Neural cell (in vitro differentiated cells): ENCODE results near the gene BAG5. TPM values are rescaled to one million over a fixed set of nuclear protein-coding genes. Genes with fewer than 3 reads are reported as not detected.

Experiments
- H2AFZ ChIP-seq: fragments of 200-600, 300-800 bp; sonication (generic), shearing (Covaris generic); 2 replicates; pipeline ENCODE4 v1.6.0; 2014; ENCODE audit warnings: low read depth, mild to moderate bottlenecking, antibody characterized with exemption, low read length, moderate library complexity
- H3F3A ChIP-seq: fragments of 200-600 bp; shearing (Covaris generic); 2 replicates; pipeline ENCODE4 v1.6.1; 2016; ENCODE audit warnings: mild to moderate bottlenecking, moderate library complexity, mixed read lengths, antibody characterized with exemption, low read length; ENCODE audit not compliant: insufficient read depth, poor library complexity, severe bottlenecking
- H3K27ac ChIP-seq: fragments of 200-600, 300-800 bp; sonication (generic), shearing (Covaris generic); 2 replicates; pipeline ENCODE4 v1.5.1; 2014; ENCODE audit warnings: mild to moderate bottlenecking, low read length, moderate library complexity
- H3K27me3 ChIP-seq: fragments of 300-800, 200-600 bp; sonication (generic), shearing (Covaris generic); 2 replicates; pipeline ENCODE4 v1.6.0; 2014; ENCODE audit warnings: mild to moderate bottlenecking, low read depth, low read length, moderate library complexity; ENCODE audit not compliant: insufficient read depth
- H3K36me3 ChIP-seq: fragments of 300-800, 200-600 bp; sonication (generic), shearing (Covaris generic); 2 replicates; pipeline ENCODE4 v1.5.1; 2014; ENCODE audit warnings: mild to moderate bottlenecking, antibody characterized with exemption, low read length, moderate library complexity; ENCODE audit not compliant: insufficient read depth
- H3K4me2 ChIP-seq: fragments of 300-800, 200-600 bp; sonication (generic), shearing (Covaris generic); 2 replicates; pipeline ENCODE4 v1.6.0; 2014; ENCODE audit warnings: mild to moderate bottlenecking, low read length
- H3K4me3 ChIP-seq: fragments of 300-800, 200-600 bp; sonication (generic), shearing (Covaris generic); 2 replicates; pipeline ENCODE4 v1.5.1; 2014; ENCODE audit warnings: mild to moderate bottlenecking, low read length, moderate library complexity
- H3K79me2 ChIP-seq: fragments of 200-600 bp; shearing (Covaris generic); replicated peaks from 2 replicates; pipeline ENCODE4 v1.6.0; 2014; ENCODE audit warnings: mild to moderate bottlenecking, low read length, moderate library complexity; ENCODE audit not compliant: insufficient read depth
- H3K9ac ChIP-seq: fragments of 300-800, 200-600 bp; sonication (generic), shearing (Covaris generic); 2 replicates; pipeline ENCODE4 v1.6.1; 2016; ENCODE audit warnings: mild to moderate bottlenecking, low read length, mixed read lengths
- H3K9me2 ChIP-seq: fragments of 200-600 bp; shearing (Covaris generic); 2 replicates; pipeline ENCODE4 v1.6.1; 2016; ENCODE audit warnings: mild to moderate bottlenecking, low read length, mixed read lengths; ENCODE audit not compliant: insufficient read depth
- H3K9me3 ChIP-seq: fragments of 200-600, 300-800 bp; sonication (generic), shearing (Covaris generic); 2 replicates; pipeline ENCODE4 v1.6.1; 2016; ENCODE audit warnings: mild to moderate bottlenecking, mixed run types, low read length, moderate library complexity, mixed read lengths
- H4K20me1 ChIP-seq: fragments of 200-600 bp; shearing (Covaris generic); 2 replicates; pipeline ENCODE4 v1.6.1; 2016; ENCODE audit warnings: mild to moderate bottlenecking, mixed run types; ENCODE audit not compliant: insufficient read depth
- EP300 ChIP-seq: fragments of 450-650 bp; conservative IDR thresholded peaks from 2 replicates; pipeline ENCODE4 v1.6.1; 2014; ENCODE audit warnings: antibody characterized with exemption, mild to moderate bottlenecking, moderate library complexity; ENCODE audit not compliant: poor library complexity, severe bottlenecking
- EZH2 ChIP-seq: fragments of 200-600, 300-800 bp; shearing (Covaris generic), sonication (generic); IDR thresholded peaks from 2 replicates; pipeline ENCODE4 v1.6.1; 2014; ENCODE audit warnings: antibody characterized with exemption, low read length, borderline replicate concordance, mild to moderate bottlenecking; ENCODE audit not compliant: insufficient read depth, poor library complexity, severe bottlenecking
- MXI1 ChIP-seq: fragments of 450-650 bp; conservative IDR thresholded peaks from 2 replicates; pipeline ENCODE4 v1.6.1; 2014; ENCODE audit warnings: antibody characterized with exemption, mild to moderate bottlenecking; ENCODE audit not compliant: poor library complexity, severe bottlenecking
- POLR2AphosphoS5 ChIP-seq: IDR thresholded peaks from 2 replicates; pipeline ENCODE4 v1.6.1; 2012
- RAD21 ChIP-seq: fragments of 450-650 bp; conservative IDR thresholded peaks from 2 replicates; pipeline ENCODE4 v1.6.1; 2014; ENCODE audit warnings: antibody characterized with exemption, mild to moderate bottlenecking, moderate library complexity
- SMC3 ChIP-seq: fragments of 450-650 bp; conservative IDR thresholded peaks from 2 replicates; pipeline ENCODE4 v1.6.1; 2014; ENCODE audit warnings: antibody characterized with exemption, mild to moderate bottlenecking, moderate library complexity; ENCODE audit not compliant: poor library complexity
- TAF1 ChIP-seq: IDR thresholded peaks from 2 replicates; pipeline ENCODE4 v1.6.1; 2012; ENCODE audit warnings: low read depth
- polyA plus RNA-seq: library from polyadenylated mRNA; depleted of rRNA; stranded (reverse); fragments of >200 nt; gene quantifications from 2 replicates; pipeline ENCODE4 v1.2.3, GENCODE V29; 2014
- TF ChIP-seq, protein P1 (sequence below): IDR thresholded peaks from 2 replicates; pipeline ENCODE4 v1.6.1; 2012; ENCODE audit warnings: borderline replicate concordance
- TF ChIP-seq, protein P2 (sequence below): fragments of 450-650 bp; IDR thresholded peaks from 2 replicates; pipeline ENCODE4 v1.5.1; 2014; ENCODE audit warnings: antibody characterized with exemption, mild to moderate bottlenecking, moderate library complexity; ENCODE audit not compliant: poor library complexity, severe bottlenecking

Gene BAG5
- polyA plus RNA-seq, 1 donor from 2014 or later = 25.5 TPM

DNA sequence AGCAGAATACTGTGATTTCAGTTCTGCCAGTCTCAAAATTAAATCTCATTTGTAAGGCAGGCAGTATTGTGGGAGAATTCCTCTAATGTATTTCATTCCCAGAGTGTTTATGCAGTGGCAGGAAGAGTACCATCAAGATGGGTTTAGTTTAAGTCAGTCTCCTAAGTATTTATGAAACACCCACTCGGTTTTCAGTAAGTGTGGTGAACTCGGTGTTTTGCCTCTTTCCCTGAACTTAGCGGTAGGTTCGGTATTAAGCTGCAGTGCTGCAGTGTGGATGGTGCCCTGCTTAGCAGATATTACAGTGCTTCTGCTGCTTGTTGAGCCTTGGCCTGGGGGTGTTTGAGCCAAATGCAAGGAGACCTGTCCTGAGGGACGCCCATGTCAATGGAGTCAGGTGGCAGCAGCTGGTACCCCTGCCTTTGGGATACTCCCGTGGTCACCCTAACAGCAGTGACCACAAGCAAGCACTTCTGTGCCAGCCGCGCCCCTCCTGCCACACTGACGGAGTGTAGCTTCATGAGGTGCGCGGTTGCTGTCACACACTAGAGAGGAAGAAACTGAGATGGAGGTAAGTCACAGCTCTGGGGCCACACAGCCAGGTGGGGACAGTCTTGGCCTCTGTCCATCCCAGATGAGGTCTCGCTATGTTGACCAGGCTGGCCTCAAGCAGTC is 16.1 kb upstream of the BAG5 start:
- no peaks in the 10 kb centered on the region for H4K20me1 ChIP-seq
- no peaks in the 10 kb centered on the region for H3K27me3 ChIP-seq
- no peak overlapping the region for H3K4me2 ChIP-seq
- peaks cover 12% of the 10 kb centered on the region for H3K79me2 ChIP-seq
- no peaks in the 10 kb centered on the region for H3K9me3 ChIP-seq
- no peak overlapping the region for H3K27ac ChIP-seq
- no peaks in the 10 kb centered on the region for H3K9me2 ChIP-seq
- no peak overlapping the region for H2AFZ ChIP-seq
- peaks cover 17% of the 10 kb centered on the region for H3K36me3 ChIP-seq
- no peaks in the 10 kb centered on the region for H3F3A ChIP-seq
- TF ChIP-seq RAD21 (no peak), SMC3 (no peak), POLR2AphosphoS5 (no peak), EP300 (no peak), EZH2 (no peak), MXI1 (no peak), TAF1 (no peak)
- TF ChIP-seq, protein P1, sequence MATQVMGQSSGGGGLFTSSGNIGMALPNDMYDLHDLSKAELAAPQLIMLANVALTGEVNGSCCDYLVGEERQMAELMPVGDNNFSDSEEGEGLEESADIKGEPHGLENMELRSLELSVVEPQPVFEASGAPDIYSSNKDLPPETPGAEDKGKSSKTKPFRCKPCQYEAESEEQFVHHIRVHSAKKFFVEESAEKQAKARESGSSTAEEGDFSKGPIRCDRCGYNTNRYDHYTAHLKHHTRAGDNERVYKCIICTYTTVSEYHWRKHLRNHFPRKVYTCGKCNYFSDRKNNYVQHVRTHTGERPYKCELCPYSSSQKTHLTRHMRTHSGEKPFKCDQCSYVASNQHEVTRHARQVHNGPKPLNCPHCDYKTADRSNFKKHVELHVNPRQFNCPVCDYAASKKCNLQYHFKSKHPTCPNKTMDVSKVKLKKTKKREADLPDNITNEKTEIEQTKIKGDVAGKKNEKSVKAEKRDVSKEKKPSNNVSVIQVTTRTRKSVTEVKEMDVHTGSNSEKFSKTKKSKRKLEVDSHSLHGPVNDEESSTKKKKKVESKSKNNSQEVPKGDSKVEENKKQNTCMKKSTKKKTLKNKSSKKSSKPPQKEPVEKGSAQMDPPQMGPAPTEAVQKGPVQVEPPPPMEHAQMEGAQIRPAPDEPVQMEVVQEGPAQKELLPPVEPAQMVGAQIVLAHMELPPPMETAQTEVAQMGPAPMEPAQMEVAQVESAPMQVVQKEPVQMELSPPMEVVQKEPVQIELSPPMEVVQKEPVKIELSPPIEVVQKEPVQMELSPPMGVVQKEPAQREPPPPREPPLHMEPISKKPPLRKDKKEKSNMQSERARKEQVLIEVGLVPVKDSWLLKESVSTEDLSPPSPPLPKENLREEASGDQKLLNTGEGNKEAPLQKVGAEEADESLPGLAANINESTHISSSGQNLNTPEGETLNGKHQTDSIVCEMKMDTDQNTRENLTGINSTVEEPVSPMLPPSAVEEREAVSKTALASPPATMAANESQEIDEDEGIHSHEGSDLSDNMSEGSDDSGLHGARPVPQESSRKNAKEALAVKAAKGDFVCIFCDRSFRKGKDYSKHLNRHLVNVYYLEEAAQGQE = no peak
- TF ChIP-seq, protein P2, sequence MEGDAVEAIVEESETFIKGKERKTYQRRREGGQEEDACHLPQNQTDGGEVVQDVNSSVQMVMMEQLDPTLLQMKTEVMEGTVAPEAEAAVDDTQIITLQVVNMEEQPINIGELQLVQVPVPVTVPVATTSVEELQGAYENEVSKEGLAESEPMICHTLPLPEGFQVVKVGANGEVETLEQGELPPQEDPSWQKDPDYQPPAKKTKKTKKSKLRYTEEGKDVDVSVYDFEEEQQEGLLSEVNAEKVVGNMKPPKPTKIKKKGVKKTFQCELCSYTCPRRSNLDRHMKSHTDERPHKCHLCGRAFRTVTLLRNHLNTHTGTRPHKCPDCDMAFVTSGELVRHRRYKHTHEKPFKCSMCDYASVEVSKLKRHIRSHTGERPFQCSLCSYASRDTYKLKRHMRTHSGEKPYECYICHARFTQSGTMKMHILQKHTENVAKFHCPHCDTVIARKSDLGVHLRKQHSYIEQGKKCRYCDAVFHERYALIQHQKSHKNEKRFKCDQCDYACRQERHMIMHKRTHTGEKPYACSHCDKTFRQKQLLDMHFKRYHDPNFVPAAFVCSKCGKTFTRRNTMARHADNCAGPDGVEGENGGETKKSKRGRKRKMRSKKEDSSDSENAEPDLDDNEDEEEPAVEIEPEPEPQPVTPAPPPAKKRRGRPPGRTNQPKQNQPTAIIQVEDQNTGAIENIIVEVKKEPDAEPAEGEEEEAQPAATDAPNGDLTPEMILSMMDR = no peak
- no peak overlapping the region for H3K4me3 ChIP-seq
- H3K9ac ChIP-seq = no peak overlapping the region

DNA sequence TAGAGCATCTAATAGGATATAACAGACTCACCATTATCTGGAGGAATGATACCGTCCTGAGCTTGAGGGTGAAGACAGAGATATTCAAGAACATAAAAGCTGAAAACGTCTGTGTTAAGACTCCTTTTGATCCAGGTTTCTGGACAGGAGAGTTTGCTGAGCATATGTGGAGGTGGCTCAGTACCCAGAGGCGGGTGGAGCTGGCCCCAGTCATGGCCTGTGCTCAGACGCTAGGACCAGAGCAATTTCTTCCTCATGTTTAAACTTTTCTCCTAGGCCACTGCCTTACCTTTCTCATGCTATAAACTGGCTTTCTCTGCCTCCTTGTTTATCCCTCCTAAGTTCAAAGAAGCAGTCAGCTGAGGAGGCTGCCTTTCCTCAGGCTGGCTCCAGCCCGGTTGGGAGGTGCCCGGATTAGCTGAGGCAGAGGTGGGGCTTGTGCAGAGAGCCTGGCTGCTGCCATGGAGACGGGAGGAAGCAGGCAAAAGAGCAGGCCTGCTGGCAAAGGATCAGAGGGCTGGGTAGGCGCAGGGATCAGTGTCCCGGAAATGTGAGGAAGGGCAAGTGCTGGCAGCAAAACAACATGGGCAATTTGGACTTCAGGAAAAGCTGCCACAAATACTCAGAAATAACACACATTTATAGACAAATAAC is 14.0 kb upstream of the BAG5 start:
- Histone ChIP-seq H3K79me2 (peaks cover 16% of the 10 kb centered on the region), H4K20me1 (no peaks in the 10 kb centered on the region), H3K9me3 (no peaks in the 10 kb centered on the region), H3K27me3 (no peaks in the 10 kb centered on the region), H3K27ac (no peak overlapping the region), H2AFZ (no peak overlapping the region), H3F3A (no peaks in the 10 kb centered on the region), H3K4me3 (peak overlapping the region; percentile 10), H3K9me2 (no peaks in the 10 kb centered on the region), H3K9ac (peak overlapping the region; percentile 27), H3K4me2 (no peak overlapping the region), H3K36me3 (peaks cover 11% of the 10 kb centered on the region)
- TF ChIP-seq SMC3 (no peak), MXI1 (peak; percentile 13)
